CD14-positive monocyte (primary cell): ENCODE results near the gene CACNA1C. TPM values are rescaled to one million over a fixed set of nuclear protein-coding genes. Genes with fewer than 3 reads are reported as not detected.

Experiments used
- DNase-seq, 3 donors: peaks; one replicate each; pipeline ENCODE4 v3.0.0-alpha.2; 2011 to 2022
- H2AFZ ChIP-seq: 2 replicates; pipeline ENCODE4 v1.6.0; 2012; ENCODE audit warnings: mild to moderate bottlenecking, low read depth, low read length, inconsistent platforms; ENCODE audit not compliant: insufficient read depth, poor library complexity, severe bottlenecking
- H3K27ac ChIP-seq, 2 donors: 1 replicate in 1 of 2; 2 replicates in 1 of 2; pipeline ENCODE4 v1.5.1; 2012 to 2013; ENCODE audit warnings: low read length in 2 of 2, control low read depth in 1 of 2, inconsistent platforms in 1 of 2, low read depth in 1 of 2, mild to moderate bottlenecking in 1 of 2
- H3K27me3 ChIP-seq, 2 donors: one replicate each; pipeline versions ENCODE4 v1.6.0 to v1.6.1; 2011 to 2013; ENCODE audit warnings: low read length in 2 of 2; ENCODE audit not compliant: control insufficient read depth in 2 of 2, insufficient read depth in 2 of 2
- H3K36me3 ChIP-seq, 2 donors: replicated peaks in 1 of 2; 1 replicate in 1 of 2; 2 replicates in 1 of 2; pipeline versions ENCODE4 v1.5.1 to v1.6.1; 2012 to 2013; ENCODE audit warnings: low read length in 2 of 2, control low read depth in 1 of 2, inconsistent platforms in 1 of 2, mild to moderate bottlenecking in 1 of 2; ENCODE audit not compliant: insufficient read depth in 2 of 2, control insufficient read depth in 1 of 2
- H3K4me1 ChIP-seq, 2 donors: 1 replicate in 1 of 2; 2 replicates in 1 of 2; pipeline versions ENCODE4 v1.5.1 to v1.6.1; 2012 to 2013; ENCODE audit warnings: low read length in 2 of 2, control low read depth in 1 of 2, inconsistent platforms in 1 of 2, mild to moderate bottlenecking in 1 of 2, moderate library complexity in 1 of 2; ENCODE audit not compliant: insufficient read depth in 2 of 2, control insufficient read depth in 1 of 2
- H3K4me2 ChIP-seq: replicated peaks from 2 replicates; pipeline ENCODE3; 2012; ENCODE audit warnings: low read length, moderate library complexity, mild to moderate bottlenecking; ENCODE audit not compliant: poor library complexity, severe bottlenecking; ENCODE audit errors: extremely low read depth
- H3K4me3 ChIP-seq, 3 experiments: fragments of 200-600 bp in 1 of 3; sonication (generic) in 1 of 3; replicated peaks in 1 of 3; 1 replicate in 2 of 3; 2 replicates in 1 of 3; pipeline ENCODE4 v1.5.1; 2011 to 2013; ENCODE audit warnings: low read length in 3 of 3, mild to moderate bottlenecking in 3 of 3, control low read depth in 2 of 3, low read depth in 2 of 3, inconsistent platforms in 1 of 3, moderate library complexity in 1 of 3
- H3K79me2 ChIP-seq: 2 replicates; pipeline ENCODE4 v1.6.0; 2012; ENCODE audit warnings: mild to moderate bottlenecking, control low read depth, inconsistent platforms, low read length, moderate library complexity; ENCODE audit not compliant: insufficient read depth
- H3K9ac ChIP-seq: 2 replicates; pipeline ENCODE4 v1.6.0; 2017; ENCODE audit warnings: low read length, mild to moderate bottlenecking; ENCODE audit not compliant: insufficient read depth, poor library complexity, severe bottlenecking
- H3K9me3 ChIP-seq, 2 donors: replicated peaks in 1 of 2; 1 replicate in 1 of 2; 2 replicates in 1 of 2; pipeline versions ENCODE4 v1.5.1 to v1.6.1; 2012 to 2013; ENCODE audit warnings: low read length in 2 of 2, control low read depth in 1 of 2; ENCODE audit not compliant: control insufficient read depth in 1 of 2, insufficient read depth in 1 of 2
- H4K20me1 ChIP-seq: 2 replicates; pipeline ENCODE4 v1.6.0; 2012; ENCODE audit warnings: mild to moderate bottlenecking, low read length, control low read depth, moderate library complexity; ENCODE audit not compliant: insufficient read depth
- H3K27ac Mint-ChIP-seq, 7 donors: one replicate each; pipeline ENCODE4 v1.8.0; 2020; ENCODE audit warnings: mild to moderate bottlenecking in 7 of 7, mixed read lengths in 7 of 7, moderate library complexity in 6 of 7, inconsistent platforms in 2 of 7
- H3K27me3 Mint-ChIP-seq, 3 donors: one replicate each; pipeline ENCODE4 v1.8.0; 2021 to 2022; ENCODE audit warnings: low read depth in 3 of 3, mild to moderate bottlenecking in 3 of 3, mixed read lengths in 3 of 3, moderate library complexity in 3 of 3, inconsistent platforms in 1 of 3
- H3K36me3 Mint-ChIP-seq, 2 donors: one replicate each; pipeline ENCODE4 v1.8.0; 2020; ENCODE audit warnings: mixed read lengths in 2 of 2, inconsistent platforms in 1 of 2, mild to moderate bottlenecking in 1 of 2
- H3K4me1 Mint-ChIP-seq: one replicate; pipeline ENCODE4 v1.8.0; 2020; ENCODE audit warnings: mild to moderate bottlenecking, mixed read lengths
- H3K4me3 Mint-ChIP-seq, 2 donors: one replicate each; pipeline ENCODE4 v1.8.0; 2020; ENCODE audit warnings: mild to moderate bottlenecking in 2 of 2, mixed read lengths in 2 of 2, moderate library complexity in 1 of 2
- H3K9me3 Mint-ChIP-seq, 7 donors: one replicate each; pipeline ENCODE4 v1.8.0; 2020 to 2022; ENCODE audit warnings: mixed read lengths in 7 of 7, mild to moderate bottlenecking in 6 of 7, moderate library complexity in 6 of 7, inconsistent platforms in 2 of 7
- CTCF ChIP-seq: fragments of 200-600 bp; IDR thresholded peaks from one replicate; pipeline ENCODE4 v1.8.0; 2022; ENCODE audit warnings: antibody characterized with exemption, mild to moderate bottlenecking
- WGBS: methylation state at CpG from one replicate; pipeline ENCODE4 v1.1.5; 2013; ENCODE audit warnings: missing lambda C conversion rate; ENCODE audit not compliant: insufficient coverage; 5-methylcytosine and 5-hydroxymethylcytosine counted together
- intact Hi-C, 2 donors: fragments of 100-400 bp; cut with micrococcal nuclease; formaldehyde crosslinking; loops; one replicate each; pipeline versions ENCODE4 v1.15.0 to v1.15.1; 2023
- polyA plus RNA-seq, 3 donors: library from polyadenylated mRNA; depleted of rRNA in 1 of 3; unstranded in 2 of 3; stranded (reverse) in 1 of 3; fragments of 300-500 nt in 2 of 3; fragments of >200 nt in 1 of 3; fragmentation: Illumina TruSeq in 2 of 3; gene quantifications; 1 replicate in 2 of 3; 2 replicates in 1 of 3; pipeline ENCODE4 v1.2.3, GENCODE V29; 2012 to 2021

Gene CACNA1C
- polyA plus RNA-seq, 3 donors: not detected

GRCh38 chr12:2212971-2213869, 160.4 kb downstream of the CACNA1C start:
- Histone ChIP-seq H3K4me2 (no peak overlapping the region), H3K27ac (no peak overlapping the region), H4K20me1 (no peaks in the 10 kb centered on the region), H3K9me3 (no peaks in the 10 kb centered on the region), H3K4me1 (no peaks in the 10 kb centered on the region), H2AFZ (peak overlapping the region; percentile 60), H3K79me2 (no peaks in the 10 kb centered on the region), H3K4me3 (no peak overlapping the region), H3K27me3 (no peaks in the 10 kb centered on the region), H3K9ac (no peak overlapping the region), H3K36me3 (no peaks in the 10 kb centered on the region)
- peak overlapping the region in 1 of 7 donors; percentile 42 for H3K27ac Mint-ChIP-seq
- intact Hi-C loops: no loop called here
- 44% methylated on average over 16 of the region's 21 CpGs for WGBS
- DNase-seq: no peak
- H3K9me3 Mint-ChIP-seq: peaks cover 0 to 3% (median 0%) of the 10 kb centered on the region in 7 donors
- peaks cover 1 to 5% (median 5%) of the 10 kb centered on the region in 3 donors for H3K27me3 Mint-ChIP-seq
- H3K36me3 Mint-ChIP-seq: no peaks in the 10 kb centered on the region
- TF ChIP-seq CTCF: no peak
- peaks cover 2% of the 10 kb centered on the region for H3K4me1 Mint-ChIP-seq
- no peak overlapping the region for H3K4me3 Mint-ChIP-seq

GRCh38 chr12:2214411-2214810, 161.6 kb downstream of the CACNA1C start:
- no peak for DNase-seq
- Histone ChIP-seq H4K20me1 (no peaks in the 10 kb centered on the region), H3K4me2 (no peak overlapping the region), H3K9ac (no peak overlapping the region), H3K79me2 (no peaks in the 10 kb centered on the region), H3K4me1 (no peaks in the 10 kb centered on the region), H3K36me3 (no peaks in the 10 kb centered on the region), H3K27ac (no peak overlapping the region), H3K27me3 (no peaks in the 10 kb centered on the region), H3K9me3 (no peaks in the 10 kb centered on the region), H3K4me3 (no peak overlapping the region), H2AFZ (no peak overlapping the region)
- no peak for TF ChIP-seq CTCF
- H3K4me3 Mint-ChIP-seq: no peak overlapping the region
- H3K27ac Mint-ChIP-seq: no peak overlapping the region
- peaks cover 4 to 5% (median 5%) of the 10 kb centered on the region in 3 donors for H3K27me3 Mint-ChIP-seq
- no peaks in the 10 kb centered on the region for H3K36me3 Mint-ChIP-seq
- WGBS: 45% methylated on average over 3 of the region's 8 CpGs
- H3K9me3 Mint-ChIP-seq: peaks cover 0 to 3% (median 0%) of the 10 kb centered on the region in 7 donors
- peaks cover 2% of the 10 kb centered on the region for H3K4me1 Mint-ChIP-seq
- intact Hi-C loops: no loop called here
